GM19035 (cell line): Measurements from ENCODE around the gene NFU1.

ENCODE experiments used
- ATAC-seq: cut with Tn5 transposase; IDR thresholded peaks from one replicate; pipeline ENCODE4 v1.9.1; 2021; ENCODE audit not compliant: unreplicated experiment

NFU1 gene

DNA sequence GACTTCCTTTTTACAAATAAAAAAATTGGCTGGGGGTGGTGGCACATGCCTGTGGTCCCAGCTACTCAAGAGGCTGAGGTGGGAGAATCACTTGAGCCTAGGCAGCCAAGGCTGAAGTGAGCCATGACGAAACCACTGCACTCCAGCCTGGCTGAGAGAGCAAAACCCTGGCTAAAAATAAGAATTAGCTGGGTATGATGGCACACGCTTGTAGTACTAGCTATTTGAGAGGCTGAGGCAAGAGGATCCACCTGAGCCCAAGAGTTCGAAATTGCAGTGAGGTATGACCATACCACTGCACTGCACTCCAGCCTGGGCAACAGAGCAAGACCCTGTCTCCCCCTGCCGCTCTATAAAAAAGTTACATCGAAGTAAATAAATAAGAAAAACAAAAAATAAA is 83.9 kb downstream of the NFU1 start:
- no peak for ATAC-seq

DNA sequence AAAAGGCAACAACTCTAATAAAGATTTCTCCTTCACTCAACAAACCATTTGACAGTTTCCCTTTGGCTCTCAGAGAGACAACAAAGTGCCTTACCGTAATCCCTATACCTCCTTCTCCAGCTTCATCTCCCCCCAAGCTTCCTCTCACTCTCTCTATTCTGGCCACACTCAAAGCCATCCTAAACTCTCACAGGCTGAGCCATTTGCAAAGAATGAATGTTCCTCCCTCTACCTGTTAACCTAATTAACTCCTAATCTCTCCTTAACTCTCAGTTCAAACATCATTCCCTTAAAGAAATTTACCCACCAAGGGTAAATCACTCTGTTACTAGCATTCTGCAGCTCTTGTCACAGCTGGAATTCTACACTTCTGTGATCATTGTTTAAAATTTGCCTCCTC is 88.5 kb downstream of the NFU1 start:
- ATAC-seq, result no peak
